ENCODE data around the gene TNFSF10. TPM values are rescaled to one million over a fixed set of nuclear protein-coding genes. Genes with fewer than 3 reads are reported as not detected.

The TNFSF10 gene
- total RNA-seq, 3 donors from 2014 or later (not counting 1 experiment from before 2014, with no cell fraction given) = 9.5 to 27.7 (median 18.4) TPM

DNA sequence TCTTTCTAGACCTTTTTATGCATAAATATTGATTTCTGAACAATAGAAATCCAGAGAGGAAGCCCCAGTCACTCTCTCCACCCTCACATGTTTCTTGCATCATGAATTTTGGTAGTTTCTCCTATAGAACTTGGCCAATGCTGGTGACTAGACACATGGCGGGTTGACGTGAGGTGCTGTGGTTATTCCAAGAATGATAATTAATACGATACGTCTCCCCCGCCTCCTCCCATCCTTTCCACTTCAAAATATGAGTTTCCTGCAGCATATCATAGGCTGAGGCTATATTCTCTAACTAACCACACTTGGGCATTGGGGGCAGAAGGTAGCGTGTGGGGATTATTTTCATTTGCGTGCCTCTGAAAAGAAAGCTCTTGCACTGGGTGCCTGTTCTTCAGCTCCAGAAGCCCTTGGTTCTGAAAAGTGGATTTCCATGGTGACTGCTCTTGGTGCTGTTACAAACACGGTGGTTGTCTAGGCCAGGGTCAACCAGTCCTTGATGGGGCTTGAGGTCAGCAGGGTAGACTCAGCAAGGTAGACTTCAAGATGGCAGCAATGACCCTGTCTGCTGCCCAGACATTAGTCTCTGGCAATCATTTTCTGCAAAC is 5.3 kb downstream of the TNFSF10 start:
- H3K4me1 ChIP-seq (ENCODE audit: control insufficient read depth, insufficient read depth, low read length) = peaks cover 44% of the 10 kb centered on the region
- Mint-ChIP-seq H3K27me3 (ENCODE audit: low read depth in 2 of 2) (no peaks in the 10 kb centered on the region), H3K4me1 (peaks cover 73 to 90% of the 10 kb centered on the region in 2 donors), H3K36me3 (peaks cover 12% of the 10 kb centered on the region), H3K9me3 (no peaks in the 10 kb centered on the region), H3K27ac (peak overlapping the region; percentile 86 to 87), H3K4me3 (peak overlapping the region; percentile 41)
- H3K27me3 ChIP-seq (ENCODE audit: control insufficient read depth, insufficient read depth, low read length) = no peaks in the 10 kb centered on the region
- H3K27ac ChIP-seq (ENCODE audit: low read length) = peak overlapping the region; percentile 28
- WGBS (ENCODE audit: insufficient coverage) = 86% methylated on average over 3 of the region's 8 CpGs
- intact Hi-C loops (cut with micrococcal nuclease) = no loop called here
- TF ChIP-seq, protein P1, sequence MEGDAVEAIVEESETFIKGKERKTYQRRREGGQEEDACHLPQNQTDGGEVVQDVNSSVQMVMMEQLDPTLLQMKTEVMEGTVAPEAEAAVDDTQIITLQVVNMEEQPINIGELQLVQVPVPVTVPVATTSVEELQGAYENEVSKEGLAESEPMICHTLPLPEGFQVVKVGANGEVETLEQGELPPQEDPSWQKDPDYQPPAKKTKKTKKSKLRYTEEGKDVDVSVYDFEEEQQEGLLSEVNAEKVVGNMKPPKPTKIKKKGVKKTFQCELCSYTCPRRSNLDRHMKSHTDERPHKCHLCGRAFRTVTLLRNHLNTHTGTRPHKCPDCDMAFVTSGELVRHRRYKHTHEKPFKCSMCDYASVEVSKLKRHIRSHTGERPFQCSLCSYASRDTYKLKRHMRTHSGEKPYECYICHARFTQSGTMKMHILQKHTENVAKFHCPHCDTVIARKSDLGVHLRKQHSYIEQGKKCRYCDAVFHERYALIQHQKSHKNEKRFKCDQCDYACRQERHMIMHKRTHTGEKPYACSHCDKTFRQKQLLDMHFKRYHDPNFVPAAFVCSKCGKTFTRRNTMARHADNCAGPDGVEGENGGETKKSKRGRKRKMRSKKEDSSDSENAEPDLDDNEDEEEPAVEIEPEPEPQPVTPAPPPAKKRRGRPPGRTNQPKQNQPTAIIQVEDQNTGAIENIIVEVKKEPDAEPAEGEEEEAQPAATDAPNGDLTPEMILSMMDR (IDR thresholded peaks at IDR 0.05) = no peak
- peaks cover 39% of the 10 kb centered on the region for H3K36me3 ChIP-seq (ENCODE audit: control insufficient read depth, insufficient read depth, low read length)
- H3K9me3 ChIP-seq (ENCODE audit: control insufficient read depth, insufficient read depth, low read length) = no peaks in the 10 kb centered on the region
- no peak for ATAC-seq
- H3K4me3 ChIP-seq (ENCODE audit: low read length) = no peak overlapping the region
- DNase-seq = peak in 1 of 2 donors; percentile 48

DNA sequence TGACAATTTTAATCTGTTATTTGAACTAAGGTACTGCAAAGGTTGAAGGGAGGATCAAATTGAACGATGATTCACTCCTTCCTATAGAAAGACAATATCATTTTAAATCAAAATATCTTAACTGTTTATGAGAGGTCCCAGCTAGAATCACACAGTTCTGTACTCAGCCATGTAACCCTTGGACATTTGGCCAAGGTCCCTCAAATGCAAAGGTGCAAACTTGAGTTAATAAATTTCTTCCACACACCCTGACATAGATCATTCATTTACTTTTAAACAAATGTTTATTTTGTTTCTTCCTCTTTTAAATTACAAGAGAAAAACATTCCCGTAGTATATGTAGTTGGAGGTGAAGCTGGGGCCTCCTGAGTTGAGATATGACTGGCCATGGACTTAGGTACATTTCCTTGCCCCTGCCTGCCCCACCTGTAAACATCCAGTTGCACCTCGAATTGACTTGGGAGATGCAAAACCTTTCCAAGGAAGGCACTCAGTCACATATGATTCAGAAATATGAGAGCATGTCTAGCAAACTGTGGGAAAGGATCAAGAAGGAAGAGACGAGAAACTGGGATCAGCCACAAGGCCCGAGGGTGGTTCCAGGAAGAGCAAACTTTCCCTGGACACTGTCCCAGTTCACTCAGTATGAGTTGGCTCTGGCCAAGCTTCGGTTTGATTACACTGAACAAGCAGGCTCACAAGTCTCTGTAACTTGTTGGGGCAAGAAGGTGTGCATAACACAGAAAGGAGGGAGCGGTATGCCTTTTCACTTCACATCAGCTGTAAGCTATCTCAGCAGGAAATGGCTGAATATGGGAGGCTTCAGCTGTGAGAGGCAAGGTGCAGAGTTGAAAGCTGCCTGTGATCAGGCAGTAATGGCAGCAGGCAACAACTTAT is 6.7 kb downstream of the TNFSF10 start:
- H3K4me3 Mint-ChIP-seq = peak overlapping the region; percentile 53
- peaks cover 43% of the 10 kb centered on the region for H3K36me3 ChIP-seq (ENCODE audit: control insufficient read depth, insufficient read depth, low read length)
- peak overlapping the region; percentile 52 for H3K27ac ChIP-seq (ENCODE audit: low read length)
- DNase-seq (peak in 1 of 2 donors; percentile 60), ATAC-seq (peak in 2 of 3 donors; percentile 41 to 49)
- peak overlapping the region; percentile 86 to 87 for H3K27ac Mint-ChIP-seq
- 71% methylated on average over 6 of the region's 7 CpGs for WGBS (ENCODE audit: insufficient coverage)
- H3K9me3 ChIP-seq (ENCODE audit: control insufficient read depth, insufficient read depth, low read length) = no peaks in the 10 kb centered on the region
- H3K27me3 ChIP-seq (ENCODE audit: control insufficient read depth, insufficient read depth, low read length) = no peaks in the 10 kb centered on the region
- H3K9me3 Mint-ChIP-seq = no peaks in the 10 kb centered on the region
- TF ChIP-seq, protein P1 (IDR thresholded peaks at IDR 0.05) = no peak
- H3K4me3 ChIP-seq (ENCODE audit: low read length) = no peak overlapping the region
- H3K27me3 Mint-ChIP-seq (ENCODE audit: low read depth in 2 of 2) = no peaks in the 10 kb centered on the region
- H3K4me1 Mint-ChIP-seq = peaks cover 80 to 94% of the 10 kb centered on the region in 2 donors
- H3K4me1 ChIP-seq (ENCODE audit: control insufficient read depth, insufficient read depth, low read length) = peaks cover 55% of the 10 kb centered on the region
- intact Hi-C loops (cut with micrococcal nuclease) = no loop called here
- H3K36me3 Mint-ChIP-seq = peaks cover 13% of the 10 kb centered on the region

DNA sequence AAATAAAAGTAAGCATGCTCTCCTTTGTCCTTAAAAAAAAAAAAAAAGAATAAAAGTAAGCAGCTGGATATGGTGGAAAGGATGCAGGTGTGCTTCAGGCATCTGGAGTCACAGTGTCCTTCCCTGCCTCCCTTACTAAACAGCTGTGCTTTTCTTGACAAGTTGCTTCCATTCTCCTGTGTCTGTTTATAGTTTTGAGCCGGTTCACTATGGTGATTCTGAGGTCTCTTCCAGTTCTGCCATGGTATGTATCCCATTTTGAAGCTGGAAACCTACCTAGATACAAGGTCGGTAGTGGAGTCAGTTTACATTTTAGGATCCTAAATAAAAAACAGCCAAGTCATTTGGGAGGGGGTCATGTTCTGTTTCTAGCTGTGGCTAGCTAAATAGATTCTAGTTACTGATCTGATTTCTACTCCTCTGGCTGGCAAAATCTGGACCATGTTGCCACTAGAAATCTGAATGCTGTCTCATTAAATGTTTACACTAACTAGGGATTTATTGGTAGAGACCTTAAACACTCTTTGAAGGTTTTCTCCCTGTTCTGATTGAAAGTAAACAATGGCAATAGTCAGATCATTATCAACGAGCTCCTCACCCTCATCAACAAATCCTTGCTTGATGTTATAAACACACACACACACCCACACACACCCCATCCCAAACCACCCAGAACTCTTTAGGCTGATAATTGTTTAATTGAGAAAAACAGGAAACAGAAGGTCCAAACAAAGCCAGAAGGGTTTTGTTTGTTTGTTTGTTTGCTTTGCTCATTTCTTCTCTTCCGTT is 7.9 kb downstream of the TNFSF10 start:
- peak overlapping the region; percentile 2 for H3K27ac ChIP-seq (ENCODE audit: low read length)
- Mint-ChIP-seq H3K36me3 (peaks cover 25% of the 10 kb centered on the region), H3K27me3 (ENCODE audit: low read depth in 2 of 2) (no peaks in the 10 kb centered on the region), H3K4me3 (no peak overlapping the region), H3K4me1 (peaks cover 77 to 93% of the 10 kb centered on the region in 2 donors), H3K9me3 (no peaks in the 10 kb centered on the region), H3K27ac (peak overlapping the region; percentile 62 to 87)
- H3K36me3 ChIP-seq (ENCODE audit: control insufficient read depth, insufficient read depth, low read length) = peaks cover 56% of the 10 kb centered on the region
- peaks cover 52% of the 10 kb centered on the region for H3K4me1 ChIP-seq (ENCODE audit: control insufficient read depth, insufficient read depth, low read length)
- no peaks in the 10 kb centered on the region for H3K9me3 ChIP-seq (ENCODE audit: control insufficient read depth, insufficient read depth, low read length)
- no peaks in the 10 kb centered on the region for H3K27me3 ChIP-seq (ENCODE audit: control insufficient read depth, insufficient read depth, low read length)
- H3K4me3 ChIP-seq (ENCODE audit: low read length) = no peak overlapping the region
- no peak for DNase-seq
- 65% methylated on average over 3 of the region's 4 CpGs for WGBS (ENCODE audit: insufficient coverage)
- ATAC-seq = no peak
- intact Hi-C loops (cut with micrococcal nuclease) = no loop called here
- TF ChIP-seq, protein P1 (IDR thresholded peaks at IDR 0.05) = no peak

All from natural killer cell (primary cell).